Right lung (tissue), 5 donors: Measurements from ENCODE around the gene IGFLR1. TPM values are rescaled to one million over a fixed set of nuclear protein-coding genes. Genes with fewer than 3 reads are reported as not detected.

Experiments used
- DNase-seq, 2 donors: peaks; one replicate each; pipeline ENCODE4 v3.0.0-alpha.2; 2013
- polyA plus RNA-seq, 5 donors: library from polyadenylated mRNA; unstranded; fragments of 120-200 nt; gene quantifications; one replicate each; pipeline versions ENCODE4 v1.2.1 to v1.2.3, GENCODE V29; 2013; ENCODE audit warnings: inconsistent platforms in 1 of 5, low replicate concordance in 1 of 5; ENCODE audit not compliant: insufficient read length in 5 of 5, insufficient read depth in 1 of 5

Gene IGFLR1
- polyA plus RNA-seq, 5 donors, result 3.1 to 7.1 (median 4.1) TPM

- peak; percentile 96 to 97 for DNase-seq
Measured at GRCh38 chr19:35740423-35741202, 1.6 kb downstream of the IGFLR1 start.

- DNase-seq, result no peak
Measured at GRCh38 chr19:35740108-35740422, 2.2 kb downstream of the IGFLR1 start.

DNA sequence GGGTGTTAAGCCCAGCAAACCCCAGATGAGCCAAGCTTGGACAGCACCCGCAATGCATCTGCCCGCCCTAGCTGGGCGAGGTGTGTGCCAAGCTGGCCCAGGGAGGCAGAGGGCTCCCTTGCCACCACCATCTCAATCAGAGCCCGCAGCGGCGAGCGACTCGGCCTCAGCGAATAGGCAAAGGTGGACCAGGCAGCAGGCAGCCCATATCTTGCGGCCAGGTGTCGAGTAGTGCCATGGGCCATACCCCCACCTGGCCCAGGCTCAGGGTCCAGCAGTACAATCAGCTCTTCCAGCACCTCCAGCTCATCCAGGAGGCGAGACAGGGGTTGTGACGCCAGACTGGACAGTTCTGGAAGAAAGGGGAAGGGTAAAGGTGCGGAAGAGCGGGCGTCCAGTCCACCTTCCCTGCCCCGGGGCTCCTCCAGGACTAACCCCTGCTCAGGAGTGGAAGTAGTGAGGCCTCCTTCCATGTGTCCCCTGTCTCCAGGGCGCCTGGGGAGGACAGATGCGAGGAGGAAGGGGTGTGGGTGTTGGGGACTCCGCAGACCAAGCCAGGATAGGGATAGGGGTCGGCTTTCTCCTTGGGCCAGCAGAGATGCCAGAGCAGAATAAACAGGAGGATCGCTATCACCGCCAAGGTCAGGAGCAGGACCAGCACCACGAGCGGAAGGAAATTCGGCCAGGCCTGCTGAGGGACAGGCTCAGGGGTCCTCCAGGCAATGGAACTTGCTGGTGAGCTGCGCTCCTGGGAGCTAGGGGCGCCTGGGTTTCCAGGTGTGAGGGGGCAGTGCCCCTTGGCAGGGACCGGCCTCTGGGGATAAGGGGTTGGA lies 2.8 kb downstream of the IGFLR1 start:
- no peak for DNase-seq

GRCh38 chr19:35738887-35739229 lies 3.4 kb downstream of the IGFLR1 start:
- DNase-seq, result no peak

DNA sequence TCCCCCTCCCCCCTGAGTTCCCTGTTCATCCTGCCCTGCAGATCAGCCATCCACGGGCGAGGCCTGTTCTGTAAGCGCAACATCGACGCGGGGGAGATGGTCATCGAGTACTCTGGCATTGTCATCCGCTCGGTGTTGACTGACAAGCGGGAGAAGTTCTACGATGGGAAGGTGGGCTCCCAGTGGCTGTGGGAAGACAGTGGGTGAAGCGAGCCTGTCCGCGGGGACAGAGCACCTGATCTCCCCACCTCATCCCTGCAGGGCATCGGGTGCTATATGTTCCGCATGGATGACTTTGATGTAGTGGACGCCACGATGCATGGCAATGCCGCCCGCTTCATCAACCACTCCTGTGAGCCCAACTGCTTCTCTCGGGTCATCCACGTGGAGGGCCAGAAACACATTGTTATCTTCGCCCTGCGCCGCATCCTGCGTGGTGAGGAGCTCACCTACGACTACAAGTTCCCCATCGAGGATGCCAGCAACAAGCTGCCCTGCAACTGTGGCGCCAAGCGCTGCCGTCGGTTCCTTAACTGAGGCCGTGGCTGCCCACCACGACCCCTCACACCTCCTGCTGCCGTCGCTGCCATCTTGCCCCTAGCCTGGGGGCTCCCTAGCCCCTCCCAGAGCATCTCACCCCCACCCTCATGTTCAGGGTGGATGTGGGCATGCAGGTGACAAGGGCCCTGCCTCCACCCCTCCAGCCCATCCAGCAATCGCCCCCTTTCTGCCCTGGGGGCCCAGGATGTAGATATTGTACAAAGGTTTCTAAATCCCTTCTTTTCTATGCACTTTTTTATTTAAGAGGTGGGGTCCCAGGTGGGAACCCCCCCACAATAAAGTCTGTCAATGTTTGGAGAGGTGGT lies 4.0 kb downstream of the IGFLR1 start:
- DNase-seq, result no peak

DNA sequence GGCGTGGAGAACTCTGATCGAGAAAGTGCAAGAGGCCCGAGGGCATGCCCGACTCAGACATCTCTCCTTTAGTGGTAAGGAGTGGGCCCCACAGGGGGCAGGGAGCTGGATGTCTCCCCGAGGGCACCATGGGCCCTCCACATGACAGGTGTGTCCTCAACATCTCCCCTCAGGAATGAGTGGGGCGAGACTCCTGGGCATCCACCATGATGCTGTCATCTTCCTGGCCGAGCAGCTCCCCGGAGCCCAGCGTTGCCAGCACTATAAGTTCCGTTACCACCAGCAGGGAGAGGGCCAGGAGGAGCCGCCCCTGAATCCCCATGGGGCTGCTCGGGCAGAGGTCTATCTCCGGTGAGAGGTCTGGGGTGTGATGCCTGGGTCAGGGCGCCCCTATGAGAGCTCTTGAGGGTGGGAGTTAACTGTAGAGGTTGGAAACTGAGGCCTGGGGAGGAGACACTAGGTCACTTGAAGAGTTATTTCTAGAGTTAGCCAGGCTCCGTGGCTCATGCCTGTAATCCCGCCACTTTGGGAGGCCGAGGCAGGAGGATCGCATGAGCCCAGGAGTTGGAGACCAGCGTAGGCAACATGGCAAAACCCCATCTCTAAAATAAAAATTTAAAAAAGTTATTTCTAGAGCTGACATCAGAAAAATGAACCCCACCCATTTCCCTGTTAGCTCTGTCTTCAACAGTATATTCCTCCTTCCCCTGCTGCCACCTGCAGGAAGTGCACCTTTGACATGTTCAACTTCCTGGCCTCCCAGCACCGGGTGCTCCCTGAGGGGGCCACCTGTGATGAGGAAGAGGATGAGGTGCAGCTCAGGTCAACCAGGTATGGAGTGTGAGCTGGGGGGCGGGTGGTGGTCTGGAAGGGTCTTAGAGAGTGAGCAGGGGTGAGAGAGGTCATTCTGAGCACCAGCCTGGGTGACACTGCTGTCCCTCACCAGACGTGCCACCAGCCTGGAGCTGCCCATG lies 5.1 kb downstream of the IGFLR1 start:
- DNase-seq, result no peak

- no peak for DNase-seq
Measured at GRCh38 chr19:35734889-35735288, 7.4 kb downstream of the IGFLR1 start.

GRCh38 chr19:35734273-35734672 lies 8.0 kb downstream of the IGFLR1 start:
- no peak for DNase-seq

- DNase-seq, result no peak
Measured at GRCh38 chr19:35733180-35734125, 8.8 kb downstream of the IGFLR1 start.

- no peak for DNase-seq
Measured at GRCh38 chr19:35732540-35733179, 9.6 kb downstream of the IGFLR1 start.

DNA sequence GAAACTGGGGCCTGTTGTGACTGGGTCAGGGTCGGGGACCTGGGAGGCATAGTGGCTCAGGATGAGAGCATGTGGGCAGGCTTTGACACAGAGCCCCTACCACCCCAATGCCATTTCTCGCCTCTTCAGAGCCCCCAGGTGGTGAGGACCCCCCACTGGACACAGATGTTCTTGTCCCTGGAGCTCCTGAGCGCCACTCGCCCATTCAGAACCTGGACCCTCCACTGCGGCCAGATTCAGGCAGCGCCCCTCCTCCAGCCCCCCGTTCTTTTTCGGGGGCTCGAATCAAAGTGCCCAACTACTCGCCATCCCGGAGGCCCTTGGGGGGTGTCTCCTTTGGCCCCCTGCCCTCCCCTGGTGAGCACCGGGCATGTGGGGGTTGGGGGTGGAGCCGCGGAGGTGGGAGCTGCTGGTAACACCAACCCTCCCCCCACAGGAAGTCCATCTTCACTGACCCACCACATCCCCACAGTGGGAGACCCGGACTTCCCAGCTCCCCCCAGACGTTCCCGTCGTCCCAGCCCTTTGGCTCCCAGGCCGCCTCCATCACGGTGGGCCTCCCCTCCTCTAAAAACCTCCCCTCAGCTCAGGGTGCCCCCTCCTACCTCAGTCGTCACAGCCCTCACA lies 10.4 kb downstream of the IGFLR1 start:
- DNase-seq, result no peak

DNA sequence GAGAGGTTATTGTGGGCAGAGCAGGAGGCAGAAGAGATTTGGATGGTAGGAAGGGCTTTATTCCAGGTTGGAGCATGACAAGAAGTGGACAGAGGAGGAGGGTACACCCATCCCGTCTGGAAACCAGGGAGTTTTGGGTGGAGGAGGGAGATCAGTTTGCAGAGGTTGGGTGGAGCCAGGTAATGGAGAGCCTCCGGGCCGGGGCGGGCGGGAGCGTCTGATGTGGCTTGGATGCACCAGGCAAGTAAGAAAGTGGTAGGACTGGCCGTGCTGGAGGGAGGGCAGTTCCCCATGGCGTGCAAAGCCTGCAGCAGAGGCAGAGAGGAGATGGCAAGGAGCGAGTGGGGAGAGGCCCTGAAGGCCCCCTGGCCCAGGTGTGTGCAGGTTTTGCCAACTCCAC lies 10.9 kb downstream of the IGFLR1 start:
- no peak for DNase-seq

DNA sequence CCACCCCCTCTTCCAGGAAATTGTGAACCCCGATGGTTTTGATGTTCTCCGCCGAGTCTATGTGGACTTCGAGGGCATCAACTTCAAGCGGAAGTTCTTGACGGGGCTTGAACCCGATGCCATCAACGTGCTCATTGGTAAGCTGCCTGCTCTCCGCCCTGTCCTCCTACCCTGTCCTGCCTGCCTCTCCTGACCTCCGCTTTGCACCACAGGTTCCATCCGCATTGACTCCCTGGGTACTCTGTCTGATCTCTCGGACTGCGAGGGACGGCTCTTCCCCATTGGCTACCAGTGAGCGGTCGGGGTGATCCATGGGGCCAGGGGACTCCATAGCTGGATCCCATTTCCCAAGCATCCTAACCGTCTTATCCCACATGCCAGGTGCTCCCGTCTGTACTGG lies 11.9 kb downstream of the IGFLR1 start:
- DNase-seq, result no peak

GRCh38 chr19:35729763-35730162 lies 12.5 kb downstream of the IGFLR1 start:
- no peak for DNase-seq

GRCh38 chr19:35729021-35729420 lies 13.2 kb downstream of the IGFLR1 start:
- no peak for DNase-seq

- no peak for DNase-seq
Measured at GRCh38 chr19:35727956-35728706, 14.1 kb downstream of the IGFLR1 start.

GRCh38 chr19:35727053-35727955 lies 14.9 kb downstream of the IGFLR1 start:
- no peak for DNase-seq
